Trophoblast cell (in vitro differentiated cells and primary cell): ENCODE results near the gene GMCL1.
"Not testable (repeated sequence)": the region's sequence is repeated elsewhere in the genome, so short reads cannot be mapped to it uniquely, and the experiment has no call there.

Experiments used
- DNase-seq, 2 donors: peaks; one replicate each; pipeline ENCODE4 v3.0.0-alpha.2; 2016
- H2AFZ ChIP-seq: 2 replicates; pipeline ENCODE4 v1.6.1; 2013; ENCODE audit warnings: low read length, moderate library complexity, mild to moderate bottlenecking; ENCODE audit not compliant: insufficient read depth, poor library complexity
- H2AK5ac ChIP-seq: 2 replicates; pipeline ENCODE4 v1.6.1; 2013; ENCODE audit warnings: mild to moderate bottlenecking, low read length
- H2BK120ac ChIP-seq: 2 replicates; pipeline ENCODE4 v1.6.1; 2013; ENCODE audit warnings: low read length, mild to moderate bottlenecking, moderate library complexity; ENCODE audit not compliant: insufficient read depth, poor library complexity
- H2BK12ac ChIP-seq: 2 replicates; pipeline ENCODE4 v1.6.1; 2013; ENCODE audit warnings: mild to moderate bottlenecking, low read length, moderate library complexity
- H2BK5ac ChIP-seq: 2 replicates; pipeline ENCODE4 v1.6.1; 2013; ENCODE audit warnings: low read length, low read depth, moderate library complexity, mild to moderate bottlenecking; ENCODE audit not compliant: poor library complexity
- H3K14ac ChIP-seq: 2 replicates; pipeline ENCODE4 v1.6.1; 2013; ENCODE audit warnings: mild to moderate bottlenecking, low read length
- H3K18ac ChIP-seq: 2 replicates; pipeline ENCODE4 v1.6.1; 2013; ENCODE audit warnings: mild to moderate bottlenecking, low read length
- H3K23ac ChIP-seq: 2 replicates; pipeline ENCODE4 v1.6.1; 2013; ENCODE audit warnings: low read length
- H3K27ac ChIP-seq: 2 replicates; pipeline ENCODE4 v1.5.1; 2013; ENCODE audit warnings: low read depth, mild to moderate bottlenecking, inconsistent platforms, low read length, moderate library complexity
- H3K27me3 ChIP-seq: 2 replicates; pipeline ENCODE4 v1.6.1; 2013; ENCODE audit warnings: inconsistent platforms, mild to moderate bottlenecking, low read length, moderate library complexity; ENCODE audit not compliant: insufficient read depth
- H3K36me3 ChIP-seq, 2 experiments: 1 replicate in 1 of 2; 2 replicates in 1 of 2; pipeline ENCODE4 v1.6.1; 2013; ENCODE audit warnings: low read length in 2 of 2, mild to moderate bottlenecking in 2 of 2, moderate library complexity in 1 of 2; ENCODE audit not compliant: insufficient read depth in 2 of 2, control insufficient read depth in 1 of 2
- H3K4ac ChIP-seq: 2 replicates; pipeline ENCODE4 v1.6.1; 2013; ENCODE audit warnings: low read depth, mild to moderate bottlenecking, low read length, moderate library complexity
- H3K4me1 ChIP-seq, 2 experiments: 1 replicate in 1 of 2; 2 replicates in 1 of 2; pipeline ENCODE4 v1.6.1; 2013; ENCODE audit warnings: low read length in 2 of 2, mild to moderate bottlenecking in 2 of 2, moderate library complexity in 1 of 2; ENCODE audit not compliant: insufficient read depth in 2 of 2, control insufficient read depth in 1 of 2
- H3K4me2 ChIP-seq: 2 replicates; pipeline ENCODE4 v1.6.1; 2013; ENCODE audit warnings: inconsistent platforms, mild to moderate bottlenecking, low read length, moderate library complexity
- H3K4me3 ChIP-seq: 2 replicates; pipeline ENCODE4 v1.5.1; 2013; ENCODE audit warnings: mild to moderate bottlenecking, low read depth, low read length, inconsistent platforms
- H3K79me1 ChIP-seq: one replicate; pipeline ENCODE4 v1.6.1; 2013; ENCODE audit warnings: low read length
- H3K79me2 ChIP-seq: 2 replicates; pipeline ENCODE4 v1.6.1; 2013; ENCODE audit warnings: low read length, mild to moderate bottlenecking; ENCODE audit not compliant: control insufficient read depth, insufficient read depth, poor library complexity
- H3K9ac ChIP-seq: 2 replicates; pipeline ENCODE4 v1.6.1; 2013; ENCODE audit warnings: mild to moderate bottlenecking, low read length
- H3K9me3 ChIP-seq: 2 replicates; pipeline ENCODE4 v1.6.1; 2013; ENCODE audit warnings: low read depth, mild to moderate bottlenecking, control low read depth, inconsistent platforms, low read length; ENCODE audit not compliant: insufficient read depth
- H4K12ac ChIP-seq: 2 replicates; pipeline ENCODE4 v1.6.1; 2013; ENCODE audit warnings: low read depth, mild to moderate bottlenecking, low read length, moderate library complexity
- H4K8ac ChIP-seq: 2 replicates; pipeline ENCODE4 v1.6.1; 2013; ENCODE audit warnings: low read depth, mild to moderate bottlenecking, low read length, moderate library complexity
- H4K91ac ChIP-seq: one replicate; pipeline ENCODE4 v1.6.1; 2013; ENCODE audit warnings: low read depth, mild to moderate bottlenecking, low read length, moderate library complexity
- WGBS: extraction: QIAGEN DNeasy Blood & Tissue Kit; methylation state at CpG from one replicate; pipeline ENCODE4 v1.1.7; 2013; ENCODE audit warnings: missing lambda C conversion rate; ENCODE audit not compliant: insufficient read length, insufficient coverage; ENCODE audit errors: extremely low coverage; 5-methylcytosine and 5-hydroxymethylcytosine counted together

GMCL1 gene

GRCh38 chr2:69890881-69891280 is 61.4 kb downstream of the GMCL1 start:
- Histone ChIP-seq H3K4me1 (peaks cover 3 to 6% of the 10 kb centered on the region in 2 experiments), H3K4me3 (no peak overlapping the region), H4K91ac (no peak overlapping the region), H3K36me3 (peaks cover 2 to 7% of the 10 kb centered on the region in 2 experiments), H4K8ac (no peak overlapping the region), H3K4me2 (no peak overlapping the region), H2BK12ac (no peak overlapping the region), H3K14ac (no peak overlapping the region), H2AK5ac (no peak overlapping the region), H3K4ac (no peak overlapping the region), H3K27me3 (no peaks in the 10 kb centered on the region), H2BK120ac (no peak overlapping the region), H3K9me3 (no peaks in the 10 kb centered on the region), H3K79me1 (peaks cover 4% of the 10 kb centered on the region), H3K27ac (no peak overlapping the region), H2BK5ac (no peak overlapping the region), H3K18ac (no peak overlapping the region), H2AFZ (no peak overlapping the region), H3K9ac (no peak overlapping the region), H3K23ac (no peak overlapping the region), H4K12ac (no peak overlapping the region), H3K79me2 (peaks cover 6% of the 10 kb centered on the region)
- WGBS = no CpG with 5 or more reads among the region's 1 CpG
- no peak for DNase-seq

- H2BK5ac ChIP-seq, H4K12ac ChIP-seq, H3K4me1 ChIP-seq, H3K79me2 ChIP-seq, H4K91ac ChIP-seq, H3K27ac ChIP-seq, H3K9me3 ChIP-seq, H2BK12ac ChIP-seq, H3K14ac ChIP-seq, H3K27me3 ChIP-seq, H2AK5ac ChIP-seq, H3K79me1 ChIP-seq, H2AFZ ChIP-seq, H3K18ac ChIP-seq, H3K4ac ChIP-seq, H2BK120ac ChIP-seq, H3K4me3 ChIP-seq, H3K23ac ChIP-seq, H3K9ac ChIP-seq, H3K4me2 ChIP-seq: not testable (repeated sequence)
- H3K36me3 ChIP-seq = peaks cover 11 to 12% of the 10 kb centered on the region in 2 experiments
- no CpG with 5 or more reads among the region's 7 CpGs for WGBS
- peak overlapping the region; percentile 74 for H4K8ac ChIP-seq
- peak in 1 of 2 donors; percentile 32 for DNase-seq
Observed at GRCh38 chr2:69892838-69893424, 63.5 kb downstream of the GMCL1 start.

GRCh38 chr2:69893684-69894551 is 64.5 kb downstream of the GMCL1 start, which contains the start of gene SNRNP27:
TSS of gene SNRNP27 (plus strand) at chr2:69893956. CDS start at chr2:69893985, 29 bp downstream.
- Histone ChIP-seq H3K36me3 (peaks cover 12 to 13% of the 10 kb centered on the region in 2 experiments), H3K4ac (peak within 1 kb of the TSS; percentile 93), H3K4me3 (peak within 1 kb of the TSS; percentile 78), H3K18ac (peak within 1 kb of the TSS; percentile 84), H2BK5ac (peak within 1 kb of the TSS; percentile 26), H3K14ac (peak within 1 kb of the TSS; percentile 46), H2AFZ (peak within 1 kb of the TSS; percentile 86), H3K9ac (peak within 1 kb of the TSS; percentile 70), H3K79me1 (peaks cover 4% of the 10 kb centered on the region), H3K79me2 (peaks cover 6% of the 10 kb centered on the region), H3K23ac (no peak within 1 kb of the TSS), H3K4me1 (peaks cover 3 to 6% of the 10 kb centered on the region in 2 experiments), H3K27ac (peak within 1 kb of the TSS; percentile 3), H3K9me3 (no peaks in the 10 kb centered on the region), H4K8ac (peak within 1 kb of the TSS; percentile 90), H2AK5ac (no peak within 1 kb of the TSS), H4K91ac (peak within 1 kb of the TSS; percentile 55), H3K27me3 (no peaks in the 10 kb centered on the region), H3K4me2 (peak within 1 kb of the TSS; percentile 62), H4K12ac (peak within 1 kb of the TSS; percentile 70), H2BK12ac (no peak within 1 kb of the TSS), H2BK120ac (peak within 1 kb of the TSS; percentile 7)
- DNase-seq = peak; percentile 46 to 73
- WGBS = no CpG with 5 or more reads among the region's 32 CpGs

GRCh38 chr2:69894737-69895136 is 65.3 kb downstream of the GMCL1 start:
- H3K14ac ChIP-seq, H3K4me3 ChIP-seq, H2BK120ac ChIP-seq, H3K23ac ChIP-seq, H3K9me3 ChIP-seq, DNase-seq, H2BK12ac ChIP-seq, H3K18ac ChIP-seq, H2AK5ac ChIP-seq, H4K91ac ChIP-seq, H3K27me3 ChIP-seq, H3K79me1 ChIP-seq, H2AFZ ChIP-seq, H3K27ac ChIP-seq, H3K4me1 ChIP-seq, H3K79me2 ChIP-seq, H2BK5ac ChIP-seq, H3K9ac ChIP-seq: not testable (repeated sequence)
- H4K12ac ChIP-seq = peak overlapping the region; percentile 39
- H3K36me3 ChIP-seq = peaks cover 15 to 18% of the 10 kb centered on the region in 2 experiments
- H4K8ac ChIP-seq = peak overlapping the region; percentile 70
- no CpG with 5 or more reads among the region's 23 CpGs for WGBS
- peak overlapping the region; percentile 93 for H3K4ac ChIP-seq
- peak overlapping the region; percentile 62 for H3K4me2 ChIP-seq
